Spleen (tissue), 11 donors: ENCODE measurements around the gene PMM1. TPM values are rescaled to one million over a fixed set of nuclear protein-coding genes. Genes with fewer than 3 reads are reported as not detected.

Experiments used
- DNase-seq: peaks from one replicate; pipeline ENCODE4 v3.0.0-alpha.2; 2020
- H3K27ac ChIP-seq, 8 donors: fragments of 200-600 bp; sonication (generic) in 7 of 8; 1 replicate in 4 of 8; 2 replicates in 4 of 8; pipeline versions ENCODE4 v1.5.0 to v1.8.0; 2016 to 2021; ENCODE audit warnings: inconsistent platforms in 4 of 8, mild to moderate bottlenecking in 4 of 8, moderate library complexity in 1 of 8
- H3K27me3 ChIP-seq, 7 donors: fragments of 200-600 bp; sonication (generic) in 6 of 7; replicated peaks in 1 of 7; 1 replicate in 4 of 7; 2 replicates in 3 of 7; pipeline versions ENCODE4 v1.5.0 to v1.8.0; 2016 to 2021; ENCODE audit warnings: inconsistent platforms in 3 of 7, mild to moderate bottlenecking in 1 of 7
- H3K36me3 ChIP-seq, 6 donors: fragments of 200-600 bp; sonication (generic) in 5 of 6; 1 replicate in 4 of 6; 2 replicates in 2 of 6; pipeline versions ENCODE4 v1.5.0 to v1.8.0; 2016 to 2021; ENCODE audit warnings: inconsistent platforms in 2 of 6
- H3K4me1 ChIP-seq, 6 donors: fragments of 200-600 bp; sonication (generic) in 5 of 6; 1 replicate in 3 of 6; 2 replicates in 3 of 6; pipeline versions ENCODE4 v1.5.0 to v1.8.0; 2016 to 2021; ENCODE audit warnings: inconsistent platforms in 3 of 6
- H3K4me3 ChIP-seq, 8 donors: fragments of 200-600 bp; sonication (generic) in 7 of 8; 1 replicate in 4 of 8; 2 replicates in 4 of 8; pipeline versions ENCODE4 v1.5.0 to v1.8.0; 2016 to 2021; ENCODE audit warnings: inconsistent platforms in 4 of 8, mild to moderate bottlenecking in 4 of 8, moderate library complexity in 2 of 8
- H3K9me3 ChIP-seq, 8 donors: fragments of 200-600 bp; sonication (generic) in 7 of 8; 1 replicate in 4 of 8; 2 replicates in 4 of 8; pipeline versions ENCODE4 v1.5.0 to v1.8.0; 2016 to 2021; ENCODE audit warnings: inconsistent platforms in 4 of 8
- CTCF ChIP-seq, 11 experiments: fragments of 200-600 bp in 7 of 11; fragments of 450-650 bp in 4 of 11; sonication (generic) in 4 of 11; IDR thresholded peaks in 8 of 11; conservative IDR thresholded peaks in 3 of 11; 1 replicate in 7 of 11; 2 replicates in 4 of 11; pipeline versions ENCODE4 v1.4.0 to v1.8.0; 2016 to 2021; ENCODE audit warnings: antibody characterized with exemption in 11 of 11, inconsistent platforms in 4 of 11, mild to moderate bottlenecking in 1 of 11
- POLR2A ChIP-seq, 3 donors: fragments of 450-650 bp; IDR thresholded peaks; one replicate each; pipeline ENCODE4 v1.5.1; 2017; ENCODE audit warnings: antibody characterized with exemption in 3 of 3, mild to moderate bottlenecking in 1 of 3
- POLR2AphosphoS5 ChIP-seq, 3 donors: sonication (generic); formaldehyde crosslinking; IDR thresholded peaks; one replicate each; pipeline ENCODE4 v1.5.1; 2017; ENCODE audit warnings: antibody characterized with exemption in 3 of 3
- WGBS, 5 donors: extraction: QIAGEN DNeasy Blood & Tissue Kit in 3 of 5; methylation state at CpG; one replicate each; pipeline versions ENCODE4 v1.1.5 to v1.1.7; 2013 to 2018; 5-methylcytosine and 5-hydroxymethylcytosine counted together
- intact Hi-C: fragments of 100-400 bp; cut with DNase I; formaldehyde crosslinking; loops from one replicate; pipeline ENCODE4 v1.15.0; 2023; ENCODE audit warnings: low total_unique reads
- polyA plus RNA-seq, 3 donors: library from polyadenylated mRNA; stranded (reverse); fragments of 200-250 nt; gene quantifications; one replicate each; pipeline ENCODE4 v1.2.1, GENCODE V29; 2013
- total RNA-seq, 7 donors: library from RNA; depleted of rRNA in 3 of 7; stranded (reverse); fragments of >200 nt in 3 of 7; fragmentation: NEBNext Ultra II Directional in 4 of 7; extraction: Animal tissue kit (Norgen Biotek cat#: 25700) in 4 of 7; gene quantifications; one replicate each; pipeline versions ENCODE4 v1.1.0 to v1.2.1, GENCODE V29; 2016 to 2021
- donor health status: healthy with polysubstance abuse.
- donor health status: DM: no; HTN: no; CAD: no; lungs with moderate emphysema.
- donor health status: DM: no; HTN: no; CAD: no.
- donor health status: Bipolar disorder and iron deficiency.
- donor health status: healthy.
- donor health status: DM: no; HTN: no; CAD: no.
- donor health status: DM: yes; HTN: yes; CAD: no.

The PMM1 gene
- total and polyA plus RNA-seq, 10 donors: 15.1 to 25.0 (median 17.0) TPM

DNA sequence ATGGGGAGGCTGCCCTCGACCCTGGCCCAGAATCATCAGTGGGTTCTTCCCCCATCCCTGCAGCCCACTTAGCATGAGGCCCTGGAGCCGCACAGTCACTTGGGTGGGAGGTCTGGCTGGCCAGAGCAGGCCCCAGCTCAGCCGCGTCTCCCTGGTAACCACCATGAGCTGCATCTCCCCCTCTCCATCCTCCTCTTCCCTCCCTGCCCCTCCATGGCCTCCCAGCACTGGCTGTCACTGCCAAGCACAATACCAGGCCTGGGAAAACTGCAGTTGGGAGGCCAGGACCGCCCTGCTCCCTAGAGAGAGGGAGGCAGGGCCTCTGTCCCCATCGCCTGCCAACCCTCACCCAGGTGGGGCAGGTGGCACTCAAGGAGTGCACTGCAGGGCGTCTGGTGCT is 20.8 kb downstream of the PMM1 start:
- Histone ChIP-seq H3K4me1 (no peaks in the 10 kb centered on the region), H3K27me3 (no peaks in the 10 kb centered on the region), H3K27ac (no peak overlapping the region), H3K9me3 (no peaks in the 10 kb centered on the region), H3K4me3 (no peak overlapping the region), H3K36me3 (no peaks in the 10 kb centered on the region)
- no peak for DNase-seq
- 66 to 80% (median 79%) methylated on average over 7 of the region's 7 CpGs for WGBS, 5 donors
- no peak for TF ChIP-seq POLR2A (IDR thresholded peaks at IDR 0.05)
- TF ChIP-seq CTCF (IDR thresholded peaks at IDR 0.05 in 8 of 11, conservative IDR thresholded peaks at IDR 0.05 in 3 of 11): no peak
- no peak for TF ChIP-seq POLR2AphosphoS5 (IDR thresholded peaks at IDR 0.05)
- intact Hi-C loops: no loop called here

GRCh38 chr22:41567512-41567768 is 22.2 kb downstream of the PMM1 start:
- Histone ChIP-seq H3K27ac (no peak overlapping the region), H3K4me3 (no peak overlapping the region), H3K9me3 (no peaks in the 10 kb centered on the region), H3K27me3 (peaks cover 0 to 12% (median 0%) of the 10 kb centered on the region in 7 donors), H3K36me3 (no peaks in the 10 kb centered on the region), H3K4me1 (peaks cover 0 to 5% (median 0%) of the 10 kb centered on the region in 6 donors)
- WGBS, 5 donors: 70 to 80% (median 76%) methylated on average over 2 to 3 of the region's 3 CpGs
- no peak for DNase-seq
- intact Hi-C loops: no loop called here
- TF ChIP-seq POLR2A (IDR thresholded peaks at IDR 0.05) (no peak), CTCF (IDR thresholded peaks at IDR 0.05 in 8 of 11, conservative IDR thresholded peaks at IDR 0.05 in 3 of 11) (no peak), POLR2AphosphoS5 (IDR thresholded peaks at IDR 0.05) (no peak)

DNA sequence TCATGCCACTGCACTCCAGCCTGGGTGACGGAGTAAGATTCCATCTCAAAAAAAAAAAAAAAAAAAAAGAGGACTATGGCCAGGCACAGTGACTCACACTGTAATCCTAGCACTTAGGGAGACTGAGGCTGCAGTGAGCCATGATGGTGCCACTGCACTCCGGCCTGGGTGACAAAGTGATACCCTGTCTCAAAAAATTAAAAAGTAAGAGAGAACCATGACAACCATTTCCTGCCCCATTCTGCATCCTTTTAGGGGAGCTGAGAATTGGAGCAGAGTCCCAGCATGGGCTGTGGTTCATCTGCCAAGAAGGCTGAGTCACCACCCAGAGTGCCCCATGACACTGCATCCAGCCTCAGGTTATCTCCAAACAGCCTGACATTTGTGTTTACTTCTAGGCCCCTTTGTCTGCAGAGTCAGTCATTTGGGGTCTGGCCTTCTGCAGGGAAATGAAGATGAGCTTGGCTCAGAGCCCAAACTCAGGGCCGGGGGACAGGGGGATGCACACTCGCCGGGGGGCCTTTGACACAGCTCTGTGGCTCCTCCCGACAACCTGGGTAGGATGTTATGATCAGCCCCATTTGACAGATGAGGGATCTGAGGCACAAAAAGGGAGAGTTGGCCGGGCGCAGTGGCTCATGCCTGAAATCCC is 24.1 kb downstream of the PMM1 start:
- TF ChIP-seq POLR2AphosphoS5 (IDR thresholded peaks at IDR 0.05) (no peak), CTCF (IDR thresholded peaks at IDR 0.05 in 8 of 11, conservative IDR thresholded peaks at IDR 0.05 in 3 of 11) (no peak), POLR2A (IDR thresholded peaks at IDR 0.05) (no peak)
- intact Hi-C loops: no loop called here
- Histone ChIP-seq H3K36me3 (no peaks in the 10 kb centered on the region), H3K4me1 (peaks cover 0 to 5% (median 0%) of the 10 kb centered on the region in 6 donors), H3K27me3 (peaks cover 0 to 31% (median 6%) of the 10 kb centered on the region in 7 donors), H3K27ac (no peak overlapping the region), H3K4me3 (no peak overlapping the region), H3K9me3 (no peaks in the 10 kb centered on the region)
- WGBS, 5 donors: 62 to 79% (median 73%) methylated on average over 6 to 8 of the region's 8 CpGs
- DNase-seq: no peak

DNA sequence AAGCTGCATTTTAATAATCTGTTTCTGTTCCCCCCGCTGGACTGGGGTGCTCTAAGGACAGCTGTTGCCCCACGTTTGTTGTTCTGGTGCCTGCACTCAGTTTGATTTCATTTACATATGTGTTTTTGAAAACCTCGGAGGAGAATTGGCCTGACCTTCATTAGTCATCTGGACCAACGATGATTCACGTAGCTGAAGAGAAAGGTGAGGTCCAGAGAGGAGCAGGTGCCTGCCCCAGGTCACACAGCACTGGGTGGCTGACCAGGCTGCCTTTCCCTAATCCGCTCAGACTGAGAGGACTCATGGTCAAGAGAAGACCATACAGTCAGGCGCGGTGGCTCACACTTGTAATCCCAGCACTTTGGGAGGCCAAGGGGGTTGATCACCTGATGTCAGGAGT is 25.1 kb downstream of the PMM1 start:
- no peak overlapping the region for H3K27ac ChIP-seq

More for the DNA sequence above, 25.1 kb downstream of the PMM1 start:
- no peak overlapping the region for H3K4me3 ChIP-seq
- intact Hi-C loops: no loop called here
- no peaks in the 10 kb centered on the region for H3K36me3 ChIP-seq
- H3K4me1 ChIP-seq: peaks cover 0 to 5% (median 0%) of the 10 kb centered on the region in 6 donors
- TF ChIP-seq POLR2A (IDR thresholded peaks at IDR 0.05) (no peak), POLR2AphosphoS5 (IDR thresholded peaks at IDR 0.05) (no peak), CTCF (IDR thresholded peaks at IDR 0.05 in 8 of 11, conservative IDR thresholded peaks at IDR 0.05 in 3 of 11) (no peak)
- DNase-seq: no peak
- H3K9me3 ChIP-seq: no peaks in the 10 kb centered on the region
- 77 to 93% (median 87%) methylated on average over 8 of the region's 8 CpGs for WGBS, 5 donors
- H3K27me3 ChIP-seq: peaks cover 0 to 40% (median 8%) of the 10 kb centered on the region in 7 donors
